ENCODE data around the gene SEC22A. TPM values are rescaled to one million over a fixed set of nuclear protein-coding genes. Genes with fewer than 3 reads are reported as not detected.
A peak's percentile ranks its signal among the peaks of the same experiment; 100 is the strongest.

The SEC22A gene
- total RNA-seq, 1 donor from 2014 or later, result 41.2 TPM

DNA sequence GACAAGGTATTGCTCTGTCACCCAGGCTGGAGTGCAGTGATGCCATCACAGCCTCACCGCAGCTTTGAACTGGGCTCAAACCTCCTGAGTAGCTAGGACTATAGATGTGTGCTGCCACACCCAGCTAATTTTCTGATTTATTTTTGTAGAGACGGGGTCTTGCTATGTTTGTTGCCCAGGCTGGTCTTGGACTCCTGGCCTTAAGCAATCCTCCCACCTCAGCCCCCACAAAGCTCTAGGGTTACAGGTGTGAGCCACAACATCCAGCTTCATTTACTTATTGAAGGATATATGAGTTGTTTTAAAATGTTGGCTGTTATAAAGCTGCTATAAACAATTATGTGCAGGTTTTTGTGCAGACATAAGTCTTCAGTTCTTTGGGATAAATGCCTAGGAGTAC is 62.2 kb downstream of the SEC22A start:
- no peak for DNase-seq

- no peak for DNase-seq
These were observed 66.1 kb downstream of the SEC22A start for GRCh38 chr3:123267821-123268220.

DNA sequence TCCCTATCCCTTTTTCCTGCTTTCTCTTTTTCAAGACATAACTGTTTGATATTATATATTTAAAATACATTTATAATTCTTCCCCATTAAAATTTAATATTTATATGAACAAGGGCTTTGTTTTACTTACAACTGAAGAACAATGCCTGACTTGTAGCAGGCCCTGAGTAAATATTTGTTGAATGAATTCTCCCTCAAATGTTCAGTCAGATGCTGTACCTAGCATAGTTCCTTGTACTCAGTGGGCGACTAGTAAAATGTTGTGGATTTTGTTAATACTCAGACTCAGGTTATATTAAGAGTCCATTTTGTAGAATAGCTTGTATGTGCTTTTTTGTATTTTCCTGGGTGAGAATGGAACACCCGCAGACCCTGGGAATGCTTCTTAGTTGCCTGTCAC is 69.1 kb downstream of the SEC22A start:
- no peak for DNase-seq

GRCh38 chr3:123271466-123272159 is 69.9 kb downstream of the SEC22A start:
- DNase-seq, result no peak

DNA sequence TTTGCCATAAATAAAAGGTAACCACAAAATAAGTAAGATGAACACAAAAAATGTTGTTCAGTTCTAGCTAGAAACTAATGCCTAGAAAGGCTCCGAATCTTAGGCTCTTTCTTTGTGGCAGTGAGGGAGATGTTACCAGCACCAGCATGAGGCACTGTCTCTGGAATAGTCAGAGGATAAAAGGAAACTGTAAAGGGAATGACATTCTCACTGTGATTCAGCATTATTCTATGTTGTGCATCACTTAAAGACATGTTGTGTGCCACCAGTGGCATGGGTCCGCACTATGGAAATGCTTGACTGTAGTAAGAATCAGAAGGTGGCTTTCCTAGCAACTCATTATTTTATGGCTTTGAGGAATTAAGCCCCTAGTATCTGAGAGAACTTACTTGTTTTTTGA is 70.8 kb downstream of the SEC22A start:
- no peak for DNase-seq

DNA sequence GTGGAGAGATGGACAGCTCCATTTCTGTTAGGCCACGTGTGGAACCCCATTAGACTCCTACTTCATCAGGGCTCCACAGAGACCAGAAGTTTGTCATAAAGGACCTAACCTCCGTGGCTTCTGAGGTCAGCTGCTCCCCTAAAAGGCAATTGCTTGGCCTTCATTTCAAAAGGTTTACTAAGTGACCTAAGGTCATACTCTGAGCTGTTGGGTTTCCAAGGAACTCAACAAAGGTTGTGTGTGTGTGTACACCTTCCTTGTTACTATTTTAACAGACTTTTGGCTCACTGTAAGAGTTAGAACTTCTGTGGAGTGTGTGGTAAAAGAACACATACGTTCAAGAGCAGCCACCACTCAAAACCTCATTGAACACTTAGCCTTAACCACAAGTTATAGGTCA is 73.9 kb downstream of the SEC22A start:
- no peak for DNase-seq

DNA sequence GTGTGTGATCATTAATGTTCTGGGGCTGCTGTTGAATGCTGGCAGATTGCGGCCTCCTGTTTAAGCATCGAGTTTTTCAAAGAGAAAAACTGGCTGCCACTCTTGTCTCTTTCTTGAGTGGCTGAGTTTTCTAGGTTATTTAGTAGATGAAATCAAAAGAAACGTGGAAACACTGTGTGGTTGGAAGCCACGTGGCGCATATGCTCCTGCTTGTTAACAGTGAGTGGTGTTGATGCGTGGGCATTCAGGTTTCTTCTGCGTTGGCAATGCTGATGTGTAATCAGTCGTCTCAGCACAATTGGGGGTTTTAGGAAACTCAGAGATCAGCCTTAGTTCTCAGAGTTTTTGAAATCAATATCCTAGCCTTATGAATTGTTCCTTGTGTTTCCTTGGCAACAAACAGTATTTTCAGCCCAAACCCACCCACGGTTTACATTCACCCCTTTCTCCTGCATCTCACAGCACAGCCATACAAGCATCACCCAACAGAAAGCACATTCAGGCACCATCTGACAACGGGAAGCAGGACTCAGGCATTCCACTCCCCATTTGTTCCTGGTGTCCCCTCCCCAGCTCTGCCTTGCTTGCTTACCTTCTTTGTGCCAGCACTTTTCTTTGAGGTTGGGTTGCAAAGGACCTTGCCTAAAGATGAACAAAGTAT is 74.7 kb downstream of the SEC22A start:
- no peak for DNase-seq

DNA sequence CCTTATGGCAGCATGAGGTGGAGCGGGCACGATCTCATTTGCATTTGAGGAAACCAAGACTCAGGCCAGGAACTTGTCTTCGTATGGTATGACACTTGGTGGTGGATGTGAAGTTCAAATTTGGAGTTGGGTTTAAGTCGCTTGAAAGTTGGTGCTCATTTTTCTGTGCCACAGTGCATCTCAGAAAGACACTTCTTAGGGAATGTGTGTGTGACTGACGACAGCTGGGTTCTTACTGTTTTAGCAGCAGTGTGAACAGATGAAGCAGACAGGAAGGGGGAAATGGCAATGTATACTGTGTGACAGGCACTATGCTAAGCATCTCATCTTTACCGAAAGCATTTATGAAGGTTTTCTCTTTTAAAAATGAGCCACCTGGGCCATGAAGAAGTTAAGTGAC is 75.4 kb downstream of the SEC22A start:
- DNase-seq, result no peak

- no peak for DNase-seq
These were observed 76.7 kb downstream of the SEC22A start for GRCh38 chr3:123278446-123278845.

DNA sequence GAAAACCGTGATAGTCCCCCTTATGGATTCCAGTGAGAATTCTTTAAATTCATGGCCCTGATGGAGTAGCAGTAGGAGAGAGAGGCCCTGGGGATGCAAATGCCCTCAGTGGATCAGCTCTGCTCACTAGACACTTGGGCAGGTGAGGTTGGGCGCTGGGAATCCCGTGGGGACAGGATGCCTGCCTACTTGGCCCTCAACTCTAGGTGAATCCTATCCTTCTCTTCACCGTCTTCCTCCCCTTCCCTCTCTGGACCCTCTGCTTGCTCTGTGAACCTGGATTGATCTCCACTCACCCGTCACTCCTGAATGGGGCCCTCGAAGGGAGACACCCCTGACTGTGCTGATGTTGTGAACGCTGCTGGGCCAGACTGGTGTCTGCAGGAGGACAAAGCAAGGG is 77.4 kb downstream of the SEC22A start:
- no peak for DNase-seq

DNA sequence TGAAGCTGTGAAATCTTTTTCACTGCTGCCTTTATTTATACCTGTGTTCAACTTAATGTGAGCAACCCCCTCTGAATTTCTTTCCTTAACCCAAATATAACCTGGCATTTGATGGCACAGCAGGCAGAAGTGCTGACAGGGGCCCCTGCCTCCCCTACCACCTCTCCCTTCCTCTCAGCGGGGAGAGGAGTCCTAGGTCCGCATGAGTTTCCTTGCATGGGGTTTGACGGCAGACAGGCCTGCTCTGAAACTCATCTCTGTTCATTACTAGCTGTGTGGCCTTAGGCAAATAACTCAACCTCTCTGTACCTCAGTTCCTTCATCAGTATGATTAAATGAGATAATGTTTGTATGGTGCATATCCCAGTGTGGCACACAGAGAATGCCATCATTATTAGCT is 79.7 kb downstream of the SEC22A start:
- no peak for DNase-seq

GRCh38 chr3:123281929-123282328 is 80.2 kb downstream of the SEC22A start:
- no peak for DNase-seq

DNA sequence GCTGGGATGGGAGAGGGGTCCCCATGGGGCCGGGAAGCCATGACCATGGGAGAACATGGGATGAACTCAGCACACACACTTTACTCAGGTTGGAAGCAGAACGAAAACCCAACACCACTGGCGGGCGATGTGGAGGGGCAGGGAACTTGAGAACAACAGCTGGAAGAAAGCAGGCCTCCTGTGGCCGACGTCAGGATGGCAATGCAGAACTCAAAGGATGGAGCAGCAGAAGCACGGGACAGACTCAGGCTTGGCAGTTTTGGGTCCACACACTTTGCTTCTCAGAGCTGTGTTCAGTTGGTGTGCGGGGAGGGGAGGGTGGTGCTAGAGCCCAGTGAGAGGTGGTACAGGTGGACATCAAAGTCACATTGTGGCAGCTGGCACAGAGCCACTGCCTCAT is 80.7 kb downstream of the SEC22A start:
- no peak for DNase-seq

DNA sequence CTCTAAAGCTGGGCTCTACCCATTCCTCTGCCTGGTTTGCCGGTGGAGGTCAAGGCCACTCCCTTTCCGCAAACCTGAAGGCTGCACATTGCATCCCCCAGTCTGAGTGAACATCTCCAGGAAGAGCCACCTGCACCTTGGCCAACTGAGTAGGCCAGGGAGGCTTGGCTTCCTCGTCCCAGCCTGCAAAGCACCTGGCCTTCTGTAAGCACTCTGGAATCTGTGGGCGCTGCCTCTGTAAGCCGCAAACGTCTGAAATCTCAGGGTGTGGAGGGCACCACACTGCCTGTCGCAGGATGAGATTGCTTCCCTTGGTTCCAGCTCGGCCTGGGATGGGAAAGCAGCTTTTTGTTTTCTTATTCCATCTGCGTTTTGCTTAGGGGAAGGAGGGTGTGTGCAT is 81.3 kb downstream of the SEC22A start:
- DNase-seq, result no peak

DNA sequence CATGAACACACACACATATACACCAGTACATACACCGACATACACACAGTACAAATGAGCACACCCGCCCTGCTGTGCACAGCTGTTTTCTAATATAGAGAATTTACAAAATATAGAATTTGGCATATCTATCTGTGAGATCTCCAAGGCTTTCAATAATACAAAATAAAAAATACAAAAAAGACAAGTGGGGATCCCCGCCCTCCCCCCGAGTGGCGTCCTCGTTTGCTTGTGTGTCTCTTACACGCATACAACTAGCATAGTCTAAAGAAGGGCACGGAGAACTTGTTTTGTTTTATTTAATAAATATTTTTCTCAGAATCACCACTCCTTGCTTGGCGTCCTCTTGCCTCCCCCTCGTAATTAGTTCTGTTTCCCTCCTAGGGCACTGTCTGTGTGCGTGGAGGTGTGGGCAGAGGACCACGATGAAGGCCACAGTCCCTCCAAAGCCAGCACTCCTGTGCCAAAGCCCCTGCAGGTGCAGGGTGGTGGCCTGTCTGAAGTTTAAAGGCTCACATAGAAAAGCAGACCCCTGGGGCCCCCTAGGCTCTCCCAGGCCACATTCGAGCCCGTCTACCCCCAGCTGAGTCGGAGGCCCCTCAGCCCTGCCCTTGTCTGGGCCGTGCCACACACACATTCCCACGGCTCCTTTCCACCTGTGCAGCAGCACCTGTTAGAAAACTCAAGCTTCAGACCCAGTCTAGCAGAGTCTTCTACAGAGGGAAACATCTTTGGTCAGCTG is 82.1 kb downstream of the SEC22A start:
- DNase-seq, result no peak

DNA sequence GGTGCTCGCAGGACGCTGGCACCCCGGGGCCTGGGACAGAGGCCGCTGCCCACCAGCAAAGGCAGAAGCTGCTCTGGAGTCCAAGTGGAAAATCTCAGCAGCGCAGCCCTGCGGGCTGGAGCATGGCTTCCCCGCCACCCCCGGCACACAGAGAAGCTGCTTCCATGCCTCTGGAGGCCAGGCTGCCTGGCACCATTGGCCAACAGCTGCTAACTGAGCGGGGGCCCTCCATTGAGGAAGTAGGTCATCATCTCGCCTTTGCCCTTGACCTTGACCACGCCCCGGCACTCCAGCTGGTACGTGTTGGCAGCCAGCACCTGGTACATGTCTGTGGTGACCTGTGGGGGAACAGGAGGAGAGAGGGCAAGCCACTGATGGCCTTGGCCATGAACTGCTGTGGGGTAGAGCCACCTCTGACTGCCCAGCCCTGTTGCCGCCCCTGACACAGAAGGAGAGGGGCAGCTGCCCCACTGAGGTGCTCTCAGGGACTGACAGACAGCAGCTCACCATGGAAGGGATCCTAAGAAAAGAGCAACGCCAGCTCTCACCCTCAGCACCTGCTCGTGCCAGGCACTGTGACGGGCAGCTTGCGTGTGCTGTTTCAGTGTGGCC is 82.8 kb downstream of the SEC22A start:
- DNase-seq, result no peak

- DNase-seq, result no peak
These were observed 83.3 kb downstream of the SEC22A start for GRCh38 chr3:123285066-123285465.

DNA sequence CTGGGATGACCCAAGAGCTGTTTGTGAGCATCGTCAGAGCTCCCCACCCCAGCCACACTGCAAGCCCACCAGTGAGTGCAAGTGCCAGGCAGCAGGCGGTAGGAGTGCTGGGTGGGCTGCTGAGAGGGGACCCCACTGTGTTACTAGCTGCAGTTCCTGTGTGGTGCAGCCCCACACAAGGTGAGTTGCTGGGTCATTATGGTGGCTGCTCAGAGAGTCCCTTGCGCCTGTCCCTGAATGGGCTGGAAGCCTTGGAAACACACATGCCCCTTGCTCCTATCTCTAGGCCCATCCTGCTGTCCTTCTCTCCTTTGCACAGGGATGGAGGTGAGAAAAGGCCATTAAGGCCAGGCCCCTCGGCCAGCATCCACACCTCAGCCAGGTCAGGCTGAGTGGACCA is 83.7 kb downstream of the SEC22A start:
- DNase-seq, result no peak

- DNase-seq, result no peak
These were observed 84.2 kb downstream of the SEC22A start for GRCh38 chr3:123285931-123286307.

DNA sequence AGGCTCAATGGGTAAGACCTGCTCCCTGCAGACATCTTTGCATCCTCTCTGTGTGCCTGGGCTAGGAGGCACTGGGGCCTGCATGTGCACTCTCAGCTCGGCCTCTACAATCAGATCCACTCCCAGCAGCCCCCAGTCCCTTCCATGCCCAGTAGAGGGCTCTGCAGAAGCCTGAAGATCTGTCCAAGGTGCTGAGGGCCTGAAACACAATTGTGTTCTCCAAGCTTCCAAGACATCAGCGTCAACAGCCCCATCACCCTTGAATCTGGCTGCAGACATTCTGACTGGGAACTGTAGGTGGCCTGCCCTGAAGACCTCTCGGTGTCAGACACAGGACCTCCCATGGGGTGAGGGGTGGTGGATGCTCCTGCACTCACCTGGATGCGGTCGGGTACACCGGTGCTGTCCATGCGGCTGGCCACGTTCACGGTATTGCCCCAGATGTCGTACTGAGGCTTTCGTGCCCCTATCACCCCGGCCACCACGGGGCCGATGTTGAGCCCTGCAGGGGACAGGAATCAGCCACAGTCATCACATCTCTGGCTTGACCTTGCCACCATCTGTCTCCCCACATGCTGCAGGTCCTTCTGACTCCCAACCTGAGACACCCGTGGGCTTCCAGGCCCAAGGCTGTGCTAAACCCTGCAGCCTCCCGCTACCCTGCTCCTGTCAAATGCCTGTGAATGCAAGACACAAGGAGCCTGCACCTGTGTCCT is 84.7 kb downstream of the SEC22A start:
- DNase-seq, result peak; percentile 18

DNA sequence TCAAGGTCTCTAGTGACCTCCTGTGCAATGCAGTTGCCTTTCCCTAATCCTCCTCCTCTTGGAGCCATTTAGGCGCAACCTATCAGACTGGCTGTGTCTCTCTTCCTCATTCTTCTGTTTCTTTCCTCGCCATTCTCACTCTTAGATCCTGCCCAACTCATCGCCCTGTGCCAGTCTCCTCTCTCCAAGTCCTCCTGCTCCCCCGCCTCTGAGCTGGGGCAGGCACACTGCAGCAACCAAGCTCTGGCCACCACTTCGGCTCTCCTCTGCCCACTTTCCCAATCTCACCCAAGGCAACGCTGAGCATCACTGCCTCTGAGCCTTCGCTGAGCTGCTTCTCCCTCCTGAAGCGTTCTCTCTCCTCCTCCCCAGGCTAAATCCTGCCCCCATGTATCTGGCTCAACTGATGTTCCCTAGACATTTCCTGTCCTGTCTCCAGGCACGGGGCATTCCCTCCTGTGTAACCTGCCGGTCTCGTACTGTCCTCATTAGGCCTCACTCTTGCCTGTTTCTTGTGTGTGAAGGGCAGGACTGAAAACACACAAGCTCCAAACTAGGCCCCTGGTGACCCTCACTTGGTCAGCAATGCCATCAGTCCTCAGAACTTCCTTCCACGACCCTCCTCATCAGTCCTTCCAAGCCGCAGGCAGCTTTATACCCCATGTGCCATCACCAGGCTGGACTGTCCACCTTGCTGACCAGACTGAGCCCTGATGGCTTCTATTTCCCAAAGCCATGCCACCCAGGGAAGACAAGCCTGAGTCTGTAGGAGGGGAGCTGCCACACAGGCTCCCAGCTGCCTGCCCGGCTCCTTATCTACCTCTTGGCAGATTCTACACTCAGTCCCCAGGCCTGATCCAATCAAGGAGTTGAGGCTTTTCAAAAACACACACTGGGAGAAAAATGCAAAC is 85.6 kb downstream of the SEC22A start:
- DNase-seq, result no peak

DNA sequence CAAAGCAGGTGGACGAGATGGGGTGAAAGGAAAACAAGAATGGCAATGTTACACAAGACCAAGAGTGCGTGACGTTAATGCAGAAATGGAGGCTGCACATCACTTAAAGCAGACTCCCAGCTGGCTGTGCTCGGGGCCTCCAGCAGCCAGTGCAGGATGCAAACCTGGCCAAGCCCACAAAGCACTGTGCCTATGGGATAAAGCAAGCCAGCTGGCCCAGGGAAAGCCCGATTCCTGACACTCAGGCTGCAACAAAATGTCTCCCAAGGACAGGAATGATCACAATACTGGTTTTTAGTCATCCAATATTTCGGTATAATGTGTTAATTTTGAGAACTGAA is 86.2 kb downstream of the SEC22A start:
- DNase-seq, result no peak

All from skin of body (tissue), 2 donors.